ENCODE results near the gene COL4A6.

COL4A6 gene

DNA sequence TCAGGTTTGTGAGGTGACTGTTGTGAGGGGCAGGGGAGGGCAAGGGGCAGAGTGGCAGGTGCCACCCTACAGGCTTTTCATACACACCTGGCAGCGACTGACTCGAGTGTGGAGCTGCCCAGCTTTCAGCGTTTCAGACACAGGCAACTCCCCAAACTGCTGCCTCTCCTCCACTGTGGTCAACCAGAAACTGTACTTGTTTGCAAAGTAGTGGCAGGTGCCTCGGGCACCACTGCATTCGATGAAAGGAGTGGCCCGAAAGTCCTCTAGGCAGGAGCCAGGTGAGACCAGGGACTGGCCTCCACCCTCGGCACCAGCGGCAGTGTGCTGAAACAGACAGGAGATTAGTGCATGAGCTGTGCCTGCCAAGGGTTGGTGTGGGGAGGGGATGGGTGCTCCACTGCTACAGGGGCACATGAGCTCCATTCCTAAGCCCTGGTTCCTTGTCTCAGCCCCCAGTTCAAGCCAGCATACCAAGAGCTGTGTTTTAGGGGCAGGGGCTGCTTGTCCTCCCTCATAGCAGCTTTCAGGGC lies 281.2 kb downstream of the COL4A6 start:
- DNase-seq: no peak

DNA sequence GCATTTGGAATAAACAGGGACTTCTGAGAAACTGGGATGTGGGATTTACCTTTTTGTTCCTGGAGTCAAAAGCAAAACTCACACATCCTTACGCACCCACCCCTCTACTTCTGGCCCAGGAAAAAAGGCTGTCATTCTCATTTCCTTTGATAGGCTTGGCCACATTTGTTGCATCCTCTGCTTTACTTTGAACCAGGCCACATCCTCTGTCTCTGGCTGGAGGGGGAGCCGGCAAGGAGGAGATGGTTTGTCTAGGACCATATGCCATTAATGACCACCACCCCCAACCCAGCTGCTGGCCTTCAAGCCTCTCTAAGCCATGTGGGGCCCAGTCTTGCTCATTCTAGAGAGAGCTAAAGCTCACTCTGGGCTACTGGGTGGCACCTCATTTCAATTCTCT lies 282.1 kb downstream of the COL4A6 start:
- no peak for DNase-seq

DNA sequence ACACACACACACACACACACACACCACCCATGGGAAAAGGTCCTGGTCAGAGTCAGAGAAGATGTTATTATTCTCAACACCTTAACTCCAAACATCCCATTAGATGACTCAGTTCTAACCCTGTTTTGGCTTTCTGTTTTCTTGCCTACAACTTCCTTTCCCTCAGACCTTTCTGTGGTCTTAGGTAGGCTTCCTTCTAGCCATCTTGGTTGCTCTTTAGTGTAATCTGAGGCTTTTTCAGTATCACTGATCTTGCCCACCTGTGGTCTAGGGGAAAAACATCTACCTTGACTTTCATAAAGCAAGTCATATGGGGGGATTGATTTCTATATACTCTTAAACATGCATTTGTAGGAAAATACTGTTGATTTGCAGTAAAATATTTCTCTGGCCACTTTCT lies 289.7 kb downstream of the COL4A6 start:
- DNase-seq: no peak

DNA sequence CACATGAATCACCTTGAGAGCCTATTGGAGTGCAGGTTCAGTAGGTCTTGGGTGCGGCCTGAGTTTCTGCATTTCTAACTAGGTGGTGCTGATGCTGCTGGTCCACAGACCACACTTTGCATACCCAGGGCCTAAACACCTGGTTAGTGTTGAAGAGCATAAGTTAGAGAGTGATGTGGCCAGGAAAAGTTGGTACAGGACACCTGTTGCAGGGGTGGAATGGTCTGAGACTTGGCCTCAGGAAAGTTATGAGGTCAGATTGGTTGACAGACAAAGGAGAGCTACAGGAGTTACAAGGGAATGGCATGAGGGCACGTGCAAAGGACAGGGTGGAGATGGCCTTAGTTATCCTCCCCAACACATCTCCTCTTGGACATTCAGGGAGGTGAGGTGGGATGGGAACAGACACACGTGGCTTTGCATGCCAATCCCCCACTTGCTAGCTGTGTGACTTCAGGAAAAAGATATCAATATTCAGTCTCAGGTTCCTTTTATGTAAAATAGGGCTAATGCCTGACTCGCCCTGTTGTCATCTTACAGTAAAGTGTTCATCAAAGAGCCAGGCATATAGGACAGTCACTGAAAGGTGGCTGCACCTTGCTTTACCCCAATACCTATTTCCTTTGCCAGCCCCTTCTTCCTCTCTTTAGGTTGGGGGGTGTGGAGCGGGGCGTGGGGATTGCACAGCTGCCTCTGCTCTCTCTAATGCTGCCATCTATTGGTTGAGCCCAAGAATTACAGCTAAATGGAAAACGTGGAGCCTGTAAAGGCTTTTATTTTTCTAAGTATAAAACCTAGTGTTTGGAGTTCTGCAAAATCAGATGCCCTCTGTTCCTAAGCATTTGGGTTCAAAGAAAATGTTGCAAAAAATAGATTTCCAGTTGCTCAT lies 299.2 kb downstream of the COL4A6 start:
- peak; percentile 1 for DNase-seq

DNA sequence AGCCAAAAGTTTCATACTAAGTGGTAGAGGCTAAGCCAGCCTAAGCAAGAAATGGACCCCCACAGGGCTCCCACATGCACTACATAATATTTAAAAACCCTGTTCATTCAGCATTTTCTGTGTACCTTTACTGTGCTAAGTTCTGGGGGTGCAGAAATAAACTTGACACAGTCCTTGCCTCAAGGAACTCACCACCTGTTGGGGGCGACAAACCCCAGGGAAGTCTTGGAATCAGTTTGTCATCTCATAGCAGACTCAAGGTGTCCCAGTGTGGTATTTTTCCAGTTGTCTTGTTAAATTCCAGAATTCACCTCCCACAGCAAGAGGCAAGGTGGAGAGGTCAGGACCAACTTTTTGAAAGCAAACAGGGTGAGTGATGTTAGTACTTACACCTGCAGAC lies 303.5 kb downstream of the COL4A6 start:
- no peak for DNase-seq

DNA sequence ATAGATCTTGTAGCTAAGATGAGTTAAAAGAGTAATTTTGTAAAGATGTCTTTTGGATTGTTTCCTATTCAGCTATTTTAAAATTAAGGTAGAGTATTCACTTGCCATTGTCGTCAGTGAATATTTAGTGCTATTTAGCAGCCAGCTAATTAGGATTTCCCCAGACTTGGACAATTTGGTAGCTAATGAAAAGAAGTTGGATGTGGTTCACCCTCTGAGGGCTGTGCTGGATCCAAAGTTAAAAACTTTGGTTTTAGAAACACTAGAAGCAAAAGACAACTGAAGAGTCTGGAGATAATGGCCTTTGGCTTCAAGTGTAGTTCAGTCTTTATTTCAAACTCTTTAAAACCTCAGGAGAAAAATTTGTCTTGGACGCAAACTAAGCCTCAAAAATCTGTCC lies 305.3 kb downstream of the COL4A6 start:
- DNase-seq: no peak

DNA sequence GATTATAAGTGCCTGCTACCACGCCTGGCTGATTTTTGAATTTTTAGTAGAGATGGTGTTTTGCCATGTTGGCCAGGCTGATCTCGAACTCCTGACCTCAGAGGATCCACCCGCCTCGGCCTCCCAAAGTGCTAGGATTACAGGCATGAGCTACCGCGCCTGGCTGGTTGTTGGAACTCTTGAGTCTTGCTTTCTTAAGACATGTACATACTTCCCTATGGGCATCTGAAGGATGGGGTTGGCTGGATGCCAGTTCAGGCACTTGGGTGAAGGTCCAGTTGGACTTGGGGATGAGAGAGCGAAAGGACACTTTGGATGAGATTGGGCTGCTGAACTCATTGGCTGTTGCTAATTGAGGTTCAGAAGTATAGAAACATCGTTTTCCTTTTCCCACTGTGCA lies 306.2 kb downstream of the COL4A6 start:
- no peak for DNase-seq

DNA sequence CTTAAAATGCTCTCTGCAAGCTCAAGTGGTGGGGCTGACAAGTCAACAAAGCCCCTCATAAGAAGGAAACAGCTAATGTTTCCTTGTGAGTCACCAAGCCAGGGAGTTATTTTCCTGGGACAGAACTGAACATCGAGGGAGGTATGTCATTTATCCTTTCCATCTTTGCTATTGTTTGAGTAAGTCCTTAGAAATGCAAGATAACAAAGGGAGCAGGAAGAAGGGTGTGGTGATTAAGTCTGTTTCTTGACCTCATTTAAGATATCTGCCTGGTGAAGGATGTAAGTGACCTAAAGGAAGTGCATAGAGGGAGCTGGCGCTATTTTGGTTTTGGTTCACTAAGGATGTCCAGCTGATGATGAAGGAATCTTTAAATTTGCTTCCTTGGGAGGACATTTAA lies 306.8 kb downstream of the COL4A6 start:
- DNase-seq: peak; percentile 6

DNA sequence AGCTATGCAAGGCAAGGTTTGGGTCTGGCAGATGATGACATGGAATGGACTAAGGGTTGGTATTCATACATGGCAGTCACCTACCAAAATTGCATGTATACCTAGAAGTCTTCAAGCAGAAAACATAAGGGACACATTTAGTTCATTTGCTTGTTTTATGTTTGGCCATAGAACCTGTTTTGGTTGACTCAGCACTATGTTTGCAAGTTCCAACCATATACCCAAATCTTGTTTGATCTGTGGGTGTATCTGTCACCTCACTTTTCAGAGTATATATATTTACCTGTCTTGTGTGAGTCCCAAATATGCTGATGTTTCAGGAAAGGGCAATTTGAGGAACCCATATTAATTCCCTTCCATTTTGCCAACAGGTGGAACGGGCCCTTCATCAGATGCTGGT lies 307.3 kb downstream of the COL4A6 start:
- no peak for DNase-seq

DNA sequence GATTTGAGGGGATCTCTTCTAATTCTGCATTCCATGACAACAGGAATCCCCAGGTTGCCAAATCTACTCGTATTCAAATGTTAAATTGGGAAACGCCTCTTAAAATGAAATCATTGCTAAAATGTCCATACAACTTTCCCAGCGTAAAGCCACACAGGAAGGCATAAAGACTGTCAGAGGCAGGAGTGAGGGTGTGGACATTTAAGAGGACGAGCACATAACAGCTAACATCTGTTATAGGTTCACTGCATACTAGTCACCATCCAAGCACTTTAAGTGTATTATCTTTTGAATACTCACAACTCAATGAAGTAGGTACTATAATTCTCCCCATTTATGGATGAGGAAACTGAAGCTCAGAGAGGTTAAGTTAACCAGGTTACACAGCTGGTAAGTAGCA lies 311.1 kb downstream of the COL4A6 start:
- no peak for DNase-seq

DNA sequence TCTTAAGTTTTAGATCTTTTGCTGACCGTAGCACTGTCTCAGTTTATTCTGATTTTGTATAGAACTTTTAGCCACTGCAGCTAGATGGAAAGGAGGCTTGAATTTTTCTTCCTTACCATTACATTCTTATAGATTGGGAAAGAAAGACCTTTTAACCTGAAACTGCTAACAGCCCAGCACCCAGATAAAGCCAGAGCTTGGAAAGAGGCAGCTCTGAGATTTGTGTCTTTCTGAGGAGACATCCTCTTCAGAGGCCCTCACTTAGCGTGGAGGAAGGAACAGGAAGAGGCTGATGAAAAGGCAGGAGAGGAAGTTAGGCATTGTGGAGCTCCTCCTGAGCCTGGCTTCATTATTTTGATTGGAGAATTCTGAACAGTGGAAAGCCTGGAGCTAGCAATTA lies 311.6 kb downstream of the COL4A6 start:
- DNase-seq: no peak

DNA sequence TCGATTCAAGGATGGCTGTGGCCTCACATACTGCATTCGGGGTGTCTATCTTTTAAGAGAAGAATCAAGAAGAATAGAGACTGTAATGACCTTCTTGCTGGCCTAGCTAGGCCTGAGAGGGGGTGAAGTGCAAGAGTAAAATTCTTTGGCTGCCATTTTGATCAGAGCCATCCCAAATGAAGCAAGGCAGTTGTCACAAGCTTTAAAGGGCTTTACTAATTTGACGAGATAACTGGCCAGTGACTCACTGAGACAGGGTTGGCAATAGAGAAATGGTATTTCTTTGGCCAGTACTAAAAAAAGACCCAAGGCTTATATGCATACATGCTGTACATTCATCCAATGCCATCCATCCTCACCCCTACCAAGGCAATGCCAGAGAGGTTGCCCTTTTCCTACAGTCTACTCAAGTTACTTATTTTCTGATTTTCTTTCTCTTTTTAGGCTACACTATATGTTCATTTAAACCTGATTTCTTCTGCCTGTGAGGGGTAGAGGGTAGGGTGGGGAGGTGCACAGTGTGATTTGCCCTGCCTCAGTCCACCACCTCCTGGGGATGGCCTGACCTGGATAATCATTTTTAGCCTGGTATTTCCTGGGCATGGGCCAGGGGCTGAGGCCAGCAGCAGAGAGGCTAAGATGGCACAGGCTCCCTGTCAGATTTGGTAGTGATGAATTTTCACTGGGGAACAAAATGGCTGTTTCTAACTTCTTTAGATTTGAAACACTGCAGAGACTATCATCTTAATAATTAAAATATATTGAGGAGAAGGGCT lies 314.4 kb downstream of the COL4A6 start:
- peak; percentile 1 for DNase-seq

DNA sequence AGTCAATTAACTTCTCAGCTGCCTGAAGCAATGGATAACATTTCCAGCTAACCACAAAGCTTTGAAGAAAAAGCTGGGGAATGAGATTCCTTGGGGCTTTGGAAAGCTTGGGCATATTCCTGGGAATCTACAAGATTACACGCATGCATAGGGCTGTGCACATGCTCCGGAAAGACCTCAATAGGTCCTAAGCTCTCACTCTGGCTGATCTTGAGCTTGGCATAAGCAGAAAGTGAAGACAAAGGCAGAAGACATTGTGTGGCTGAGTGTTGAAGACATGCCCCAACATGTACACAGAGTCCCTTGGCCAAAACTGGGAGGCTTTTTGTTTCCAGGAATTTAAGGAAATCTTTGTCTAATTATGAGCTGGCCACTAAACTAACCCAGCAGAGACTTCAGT lies 315.5 kb downstream of the COL4A6 start:
- DNase-seq: peak; percentile 54

DNA sequence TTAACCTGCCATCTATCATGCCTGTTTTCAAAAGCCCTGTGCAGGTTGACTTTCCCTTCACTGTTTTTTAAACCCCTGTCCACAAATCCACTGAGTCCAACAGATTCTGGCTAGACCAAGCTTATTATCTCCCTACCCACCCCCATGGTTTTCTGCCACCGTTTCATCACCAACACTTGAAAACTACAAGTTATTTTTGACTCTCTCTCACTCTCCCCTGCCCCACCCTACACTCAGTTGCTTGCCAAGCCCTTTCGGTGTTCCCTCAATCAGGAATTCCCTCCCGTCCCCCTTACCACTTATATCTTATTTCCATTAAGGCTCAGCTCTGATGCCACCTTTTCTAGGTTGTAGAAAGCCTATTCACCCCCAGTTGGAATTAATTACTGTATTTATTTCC lies 316.9 kb downstream of the COL4A6 start:
- DNase-seq: no peak

DNA sequence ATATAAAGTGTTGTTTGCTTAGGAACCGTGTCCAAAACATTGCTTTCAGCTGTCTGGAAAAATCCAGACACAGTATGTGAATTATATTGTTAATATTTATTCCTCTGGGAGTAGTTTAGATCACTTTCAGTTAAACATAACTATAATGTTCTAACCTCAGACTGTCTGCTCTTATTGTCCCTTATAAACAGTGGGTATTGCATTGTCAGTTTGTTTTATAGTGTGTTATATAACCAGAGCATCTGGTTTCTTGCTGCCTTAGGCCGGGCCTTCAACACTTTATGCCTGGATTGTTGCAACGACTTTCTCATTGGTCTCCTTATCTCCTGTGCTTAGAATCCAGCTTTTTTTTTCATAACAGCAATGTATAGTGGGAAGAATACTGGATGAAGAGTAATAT lies 320.2 kb downstream of the COL4A6 start:
- DNase-seq: no peak

DNA sequence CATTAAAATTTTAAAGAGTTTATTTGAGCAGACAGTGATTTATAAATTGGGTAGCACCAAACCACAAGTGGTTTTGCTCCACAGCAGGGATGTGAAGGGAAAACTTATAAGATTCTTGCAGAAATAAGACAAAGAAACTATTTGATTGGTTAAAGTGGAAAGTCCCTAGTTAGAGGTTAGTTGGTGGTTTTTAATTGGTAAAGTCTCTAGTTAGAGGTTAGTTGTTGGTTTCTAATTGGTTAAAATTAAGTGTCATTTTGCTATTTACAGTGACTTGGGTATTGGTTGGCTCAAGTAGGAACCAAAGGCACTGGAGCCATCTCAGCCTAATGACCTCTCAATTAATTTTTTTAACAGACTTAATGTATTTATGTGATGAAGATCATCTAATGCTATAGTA lies 323.7 kb downstream of the COL4A6 start:
- no peak for DNase-seq

All from fibroblast of skin of scalp (primary cell).